HUES6 (cell line): ENCODE data around the gene GVQW3.

Source experiments
- H3K27ac ChIP-seq: 2 replicates; pipeline ENCODE4 v1.7.0; 2013; ENCODE audit warnings: low read depth, mild to moderate bottlenecking, low read length, inconsistent platforms
- H3K27me3 ChIP-seq: 2 replicates; pipeline ENCODE4 v1.6.1; 2013; ENCODE audit warnings: low read length; ENCODE audit not compliant: control insufficient read depth, insufficient read depth
- H3K36me3 ChIP-seq: 2 replicates; pipeline ENCODE4 v1.6.1; 2013; ENCODE audit warnings: low read length; ENCODE audit not compliant: control insufficient read depth, insufficient read depth
- H3K4me1 ChIP-seq: 2 replicates; pipeline ENCODE4 v1.6.1; 2013; ENCODE audit warnings: low read length; ENCODE audit not compliant: control insufficient read depth, insufficient read depth
- H3K4me3 ChIP-seq: 2 replicates; pipeline ENCODE4 v1.5.1; 2013; ENCODE audit warnings: low read depth, low read length
- H3K9ac ChIP-seq: one replicate; pipeline ENCODE4 v1.6.1; 2013; ENCODE audit warnings: mild to moderate bottlenecking, low read length
- H3K9me3 ChIP-seq: 2 replicates; pipeline ENCODE4 v1.6.1; 2013; ENCODE audit warnings: low read depth, low read length; ENCODE audit not compliant: control insufficient read depth, insufficient read depth

The GVQW3 gene

DNA sequence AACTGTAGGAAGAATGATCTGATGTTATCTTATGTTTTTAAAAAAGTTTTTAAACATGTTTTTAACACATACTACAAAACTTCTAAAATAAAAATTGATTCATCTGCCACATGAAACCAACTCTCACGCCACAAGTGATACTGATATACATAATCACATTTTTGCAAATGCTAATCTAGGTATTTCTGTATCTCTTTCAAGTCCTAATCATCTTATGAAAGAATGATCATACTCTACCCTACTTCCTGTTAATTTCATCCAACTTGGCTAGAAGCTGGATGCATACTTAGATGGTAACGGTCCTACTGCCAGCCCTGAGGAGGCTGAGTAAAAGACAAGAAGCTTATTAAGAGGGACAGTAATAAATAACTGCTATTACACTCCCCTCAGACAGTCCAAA, 19.3 kb upstream of the GVQW3 start:
- Histone ChIP-seq H3K9ac (no peak overlapping the region), H3K4me1 (peaks cover 8% of the 10 kb centered on the region), H3K27ac (no peak overlapping the region), H3K9me3 (no peaks in the 10 kb centered on the region), H3K27me3 (no peaks in the 10 kb centered on the region), H3K4me3 (no peak overlapping the region), H3K36me3 (peaks cover 18% of the 10 kb centered on the region)

DNA sequence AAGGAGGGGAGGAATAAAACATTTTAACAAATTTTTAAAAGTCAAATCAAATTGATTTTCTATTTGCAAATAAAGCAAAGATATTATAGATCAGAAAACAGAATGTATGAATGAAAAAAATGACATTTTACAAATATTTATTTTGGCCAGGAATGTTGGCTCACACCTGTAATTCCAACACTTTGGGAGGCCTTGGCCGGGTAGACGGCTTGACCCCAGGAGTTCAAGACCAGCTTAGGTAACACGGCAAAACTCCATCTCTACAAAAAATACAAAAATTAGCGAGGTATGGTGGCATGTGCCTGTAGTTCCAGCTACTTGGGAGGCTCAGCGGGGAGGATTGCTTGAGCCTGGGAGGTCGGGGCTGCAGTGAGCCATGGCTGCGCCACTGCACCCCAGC, 18.4 kb upstream of the GVQW3 start:
- H3K27me3 ChIP-seq, result no peaks in the 10 kb centered on the region
- H3K36me3 ChIP-seq, result peaks cover 18% of the 10 kb centered on the region
- no peak overlapping the region for H3K4me3 ChIP-seq
- peaks cover 8% of the 10 kb centered on the region for H3K4me1 ChIP-seq
- H3K9me3 ChIP-seq, result no peaks in the 10 kb centered on the region
- no peak overlapping the region for H3K27ac ChIP-seq
- H3K9ac ChIP-seq, result no peak overlapping the region

DNA sequence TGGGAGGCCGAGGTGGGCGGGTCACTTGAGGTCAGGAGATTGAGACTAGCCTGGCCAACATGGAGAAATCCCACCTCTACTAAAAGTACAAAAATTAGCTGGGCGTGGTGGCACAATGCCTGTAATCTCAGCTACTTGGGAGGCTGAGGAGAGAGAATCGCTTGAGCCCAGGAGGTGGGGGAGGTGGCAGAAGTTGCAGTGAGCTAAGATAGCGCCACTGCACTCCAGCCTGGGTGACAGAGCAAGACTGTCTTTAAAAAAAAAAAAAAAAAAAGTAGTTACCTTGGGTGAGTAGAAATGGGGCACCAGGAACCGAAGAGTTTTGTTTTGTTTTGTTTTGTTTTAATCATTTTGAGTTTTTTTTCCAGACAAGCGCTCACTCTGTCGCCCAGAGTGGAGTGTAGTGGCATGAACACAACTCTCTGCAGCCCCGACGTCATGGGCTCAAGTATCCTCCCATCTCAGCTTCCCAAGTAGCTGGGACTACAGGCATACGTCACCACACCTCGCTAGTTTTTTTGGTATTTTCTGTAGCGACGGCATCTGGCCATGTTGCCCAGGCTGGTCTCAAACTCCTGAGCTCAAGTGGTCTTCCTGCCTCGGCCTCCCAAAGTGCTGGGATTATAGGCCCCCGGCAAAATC, 16.0 kb upstream of the GVQW3 start:
- Histone ChIP-seq H3K36me3 (peaks cover 17% of the 10 kb centered on the region), H3K27ac (no peak overlapping the region), H3K27me3 (no peaks in the 10 kb centered on the region), H3K9me3 (no peaks in the 10 kb centered on the region), H3K4me3 (no peak overlapping the region), H3K4me1 (peaks cover 8% of the 10 kb centered on the region), H3K9ac (no peak overlapping the region)

DNA sequence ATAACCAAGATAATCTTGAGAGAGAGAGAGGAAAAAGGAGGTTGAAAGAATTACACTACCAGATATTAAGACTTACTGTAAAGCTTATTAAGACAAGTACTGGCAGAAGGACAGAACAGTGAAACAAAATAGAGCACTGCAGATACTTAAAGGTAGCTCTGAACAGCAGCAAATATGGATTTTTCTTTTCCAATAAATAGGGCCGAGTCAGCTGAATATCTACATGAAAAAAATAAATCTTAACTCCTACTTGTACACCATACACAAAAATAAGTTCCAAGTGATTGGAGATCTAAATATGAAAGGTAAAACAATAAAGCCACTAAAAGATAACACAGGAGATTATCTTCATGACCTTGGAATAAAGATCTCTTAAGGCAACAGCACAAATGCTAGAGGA, 12.6 kb upstream of the GVQW3 start:
- Histone ChIP-seq H3K4me3 (no peak overlapping the region), H3K27me3 (no peaks in the 10 kb centered on the region), H3K27ac (no peak overlapping the region), H3K9me3 (no peaks in the 10 kb centered on the region), H3K36me3 (peaks cover 6% of the 10 kb centered on the region), H3K9ac (no peak overlapping the region), H3K4me1 (peaks cover 8% of the 10 kb centered on the region)

DNA sequence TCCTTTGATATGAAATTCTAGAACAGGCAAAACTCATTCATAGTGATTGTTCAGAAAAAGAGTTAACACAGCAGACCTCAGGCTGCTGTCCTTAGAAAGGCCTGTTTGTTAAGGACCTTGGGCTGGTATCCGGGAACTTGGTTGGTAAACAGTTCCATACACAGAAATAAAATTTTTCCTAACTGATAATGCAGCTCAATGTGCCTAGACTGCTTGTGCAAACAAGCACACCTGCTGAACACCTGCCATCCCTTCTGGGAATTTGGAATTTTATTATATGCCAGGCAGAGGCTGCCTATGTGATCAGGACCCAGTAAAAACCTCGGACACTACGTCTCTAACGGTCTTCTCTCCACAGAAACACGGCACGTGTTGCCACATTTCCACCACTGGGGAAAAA, 11.7 kb upstream of the GVQW3 start:
- H3K4me1 ChIP-seq, result peaks cover 8% of the 10 kb centered on the region
- no peak overlapping the region for H3K9ac ChIP-seq
- H3K27ac ChIP-seq, result no peak overlapping the region
- no peaks in the 10 kb centered on the region for H3K27me3 ChIP-seq
- H3K36me3 ChIP-seq, result peaks cover 4% of the 10 kb centered on the region; the same call in 1 of the 2 replicates
- no peak overlapping the region for H3K4me3 ChIP-seq
- H3K9me3 ChIP-seq, result no peaks in the 10 kb centered on the region

DNA sequence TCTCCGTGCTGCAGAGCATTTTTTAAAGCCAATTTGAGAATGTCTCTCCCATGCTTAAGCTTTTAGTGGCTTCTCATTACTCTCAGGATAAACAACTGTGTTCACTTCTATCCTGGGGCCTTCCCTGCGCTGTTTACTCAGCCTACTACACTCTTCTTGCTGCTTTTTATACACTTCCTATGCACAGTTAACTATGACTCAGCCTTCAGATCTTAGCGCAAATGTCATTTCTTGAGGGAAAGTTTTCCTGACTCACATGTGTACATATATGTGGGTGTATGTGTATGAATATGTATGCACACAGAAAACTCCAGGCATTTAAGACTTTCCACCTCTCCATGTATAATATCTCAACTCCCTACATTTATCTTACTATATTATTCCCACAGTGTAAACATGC, 10.0 kb upstream of the GVQW3 start:
- H3K9ac ChIP-seq, result no peak overlapping the region
- H3K27me3 ChIP-seq, result no peaks in the 10 kb centered on the region
- H3K36me3 ChIP-seq, result no peaks in the 10 kb centered on the region
- H3K27ac ChIP-seq, result no peak overlapping the region
- H3K9me3 ChIP-seq, result no peaks in the 10 kb centered on the region
- H3K4me1 ChIP-seq, result peaks cover 1% of the 10 kb centered on the region; the same call in 1 of the 2 replicates
- H3K4me3 ChIP-seq, result no peak overlapping the region

DNA sequence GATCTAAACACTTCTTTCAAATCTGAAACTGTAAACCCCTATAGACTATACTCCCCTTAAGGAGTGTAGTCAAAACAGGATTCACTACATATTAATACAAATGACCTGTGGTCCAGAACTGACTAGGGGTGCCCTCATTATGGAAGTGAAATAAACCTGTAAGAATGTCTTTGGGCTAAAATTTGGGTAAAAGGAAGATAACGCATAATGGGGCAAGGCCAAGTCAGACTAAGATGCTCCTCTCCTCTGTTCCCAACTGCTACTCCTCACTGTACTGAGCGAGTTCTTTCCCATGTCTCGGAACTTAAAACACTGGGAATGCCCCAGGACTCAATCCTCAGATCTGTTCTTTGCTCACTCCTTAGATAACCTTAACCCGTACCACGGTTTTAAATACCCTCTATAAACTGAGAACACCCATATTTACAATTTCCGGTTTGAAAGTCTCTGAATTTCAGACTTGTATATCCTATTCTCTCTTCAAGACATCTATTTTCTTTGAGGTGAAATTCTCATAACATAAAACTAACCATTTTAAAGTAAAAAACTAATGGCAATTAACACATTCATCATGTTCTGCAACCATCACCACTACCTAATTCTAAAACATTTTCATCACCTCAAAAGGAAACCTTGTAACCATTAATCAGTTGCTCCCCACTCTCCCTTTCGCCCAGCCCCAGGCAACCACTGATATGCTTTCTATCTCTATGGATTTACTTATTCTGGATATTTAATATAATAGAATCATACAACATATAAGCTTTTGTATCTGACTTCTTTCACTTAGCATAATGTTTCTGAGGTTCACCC, 4.2 kb upstream of the GVQW3 start:
- Histone ChIP-seq H3K27me3 (no peaks in the 10 kb centered on the region), H3K9ac (no peak overlapping the region), H3K4me1 (peaks cover 3% of the 10 kb centered on the region), H3K36me3 (no peaks in the 10 kb centered on the region), H3K27ac (no peak overlapping the region), H3K4me3 (no peak overlapping the region), H3K9me3 (no peaks in the 10 kb centered on the region)

DNA sequence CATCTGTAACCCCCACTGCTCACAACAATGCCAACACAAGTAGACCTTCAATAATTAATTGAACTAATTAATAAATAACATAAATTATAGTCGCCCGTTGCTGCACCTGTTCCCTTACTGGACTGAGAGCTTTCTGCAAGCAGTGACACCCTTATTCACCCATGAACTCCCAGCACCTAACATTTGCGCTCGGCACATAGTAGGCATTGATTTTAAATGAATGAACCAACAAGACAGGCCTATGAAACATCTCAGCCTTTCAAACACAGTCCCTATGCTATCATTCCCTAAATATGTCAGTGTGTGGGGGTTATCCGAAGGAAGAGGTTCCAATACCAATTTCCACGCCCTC, 1.3 kb upstream of the GVQW3 start:
- H3K4me1 ChIP-seq, result peaks cover 12% of the 10 kb centered on the region
- H3K4me3 ChIP-seq, result peak overlapping the region; percentile 81
- H3K27ac ChIP-seq, result no peak overlapping the region
- H3K36me3 ChIP-seq, result no peaks in the 10 kb centered on the region
- H3K27me3 ChIP-seq, result no peaks in the 10 kb centered on the region
- H3K9me3 ChIP-seq, result no peaks in the 10 kb centered on the region
- peak overlapping the region; percentile 65 for H3K9ac ChIP-seq

DNA sequence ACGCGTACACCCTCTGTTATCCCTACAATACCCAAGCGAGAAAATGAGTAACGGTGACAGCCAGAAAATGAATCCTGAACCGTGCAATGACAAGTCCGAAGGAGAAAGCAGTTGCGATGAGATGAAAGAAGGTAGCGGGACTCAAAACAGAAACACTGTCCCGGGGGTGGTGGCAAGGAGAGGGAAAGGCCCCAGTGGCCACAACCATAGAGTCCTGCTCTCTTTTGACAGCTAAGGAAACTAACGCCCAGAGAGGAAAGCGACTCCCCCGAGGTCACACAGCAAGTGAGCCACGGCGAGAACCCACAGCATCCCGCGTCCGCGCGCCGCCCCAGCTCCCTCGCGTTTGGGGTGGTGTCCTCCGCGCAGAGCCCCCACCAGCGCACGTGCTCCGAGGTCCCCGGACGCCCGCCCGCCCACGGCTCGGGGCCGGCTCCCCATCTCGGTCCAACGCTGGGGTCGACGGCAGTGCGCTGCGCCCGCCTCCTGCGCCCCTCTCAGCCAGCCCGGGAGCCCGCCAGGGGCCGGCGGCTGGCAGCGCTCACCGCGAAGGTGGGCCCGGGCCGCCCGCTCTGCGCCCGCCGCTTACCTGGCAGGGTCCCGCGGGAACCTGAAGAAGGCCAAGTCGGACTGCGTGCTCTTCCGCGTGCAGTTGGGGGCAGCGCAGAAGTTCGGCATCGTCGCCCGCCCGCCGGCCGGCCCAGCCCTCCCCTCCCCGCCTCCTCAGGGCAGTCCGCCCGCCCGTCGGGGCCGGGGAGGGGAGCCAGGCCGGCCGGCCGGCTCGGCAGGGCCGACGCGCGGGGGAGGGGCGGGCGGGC, 755 bp upstream of the GVQW3 start:
- no peaks in the 10 kb centered on the region for H3K27me3 ChIP-seq
- peaks cover 12% of the 10 kb centered on the region for H3K4me1 ChIP-seq
- peak overlapping the region; percentile 65 for H3K9ac ChIP-seq
- H3K36me3 ChIP-seq, result no peaks in the 10 kb centered on the region
- no peaks in the 10 kb centered on the region for H3K9me3 ChIP-seq
- peak overlapping the region; percentile 81 for H3K4me3 ChIP-seq
- no peak overlapping the region for H3K27ac ChIP-seq

DNA sequence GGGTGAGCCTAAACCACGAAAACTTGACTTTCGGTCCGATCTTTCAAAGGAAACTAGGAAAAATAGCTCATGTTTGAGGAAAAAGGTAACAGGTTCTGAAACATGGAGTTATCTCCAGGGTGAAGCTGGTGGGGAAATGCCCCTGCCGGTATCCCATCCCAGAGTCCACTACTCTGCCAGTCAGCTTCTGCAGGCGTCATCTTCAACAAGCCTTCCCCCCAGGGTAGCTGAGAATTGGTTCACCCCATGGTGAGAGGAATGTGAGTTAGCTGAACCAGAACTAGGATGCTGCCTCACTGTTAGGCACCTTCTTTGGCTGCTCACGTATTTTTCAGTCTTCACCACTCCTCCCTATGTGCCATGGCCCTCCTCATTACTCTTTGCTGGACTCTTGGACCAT, 1.1 kb downstream of the GVQW3 start:
- Histone ChIP-seq H3K27me3 (no peaks in the 10 kb centered on the region), H3K9me3 (no peaks in the 10 kb centered on the region), H3K36me3 (no peaks in the 10 kb centered on the region), H3K4me1 (peaks cover 19% of the 10 kb centered on the region), H3K27ac (no peak overlapping the region), H3K9ac (no peak overlapping the region), H3K4me3 (peak overlapping the region; percentile 81)

DNA sequence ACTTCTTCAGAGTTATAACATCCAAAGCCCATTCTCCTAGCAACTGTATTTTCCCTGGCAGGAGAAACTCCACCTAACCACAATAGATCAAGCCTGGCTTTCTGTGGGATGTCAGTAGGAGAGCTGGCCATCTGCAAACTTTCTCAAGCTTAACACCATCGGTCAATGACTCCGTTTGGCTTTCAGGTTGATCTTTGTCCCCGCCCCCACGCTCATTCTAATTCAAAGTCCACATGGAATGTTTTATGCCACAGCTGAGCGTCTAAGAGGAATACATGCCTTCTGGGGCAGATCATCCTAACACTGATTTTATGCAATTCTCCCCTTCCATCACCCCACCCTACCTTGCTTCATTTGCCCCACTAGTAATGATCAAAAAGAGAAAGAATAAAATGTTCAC, 4.8 kb downstream of the GVQW3 start:
- no peak overlapping the region for H3K9ac ChIP-seq
- H3K36me3 ChIP-seq, result no peaks in the 10 kb centered on the region
- H3K9me3 ChIP-seq, result no peaks in the 10 kb centered on the region
- peaks cover 19% of the 10 kb centered on the region for H3K4me1 ChIP-seq
- no peaks in the 10 kb centered on the region for H3K27me3 ChIP-seq
- H3K4me3 ChIP-seq, result 0 out of 2 replicates have a peak overlapping the region, but pooled peaks have one; percentile 14
- no peak overlapping the region for H3K27ac ChIP-seq
